Ecto neural progenitor cell (in vitro differentiated cells): Measurements from ENCODE around the gene MARK4.
A peak's percentile ranks its signal among the peaks of the same experiment; 100 is the strongest.

ENCODE experiments used
- DNase-seq: peaks from one replicate; pipeline ENCODE4 v3.0.0-alpha.2; 2018; ENCODE audit warnings: low spot score

Gene MARK4

GRCh38 chr19:45340232-45340898 lies 89.3 kb downstream of the MARK4 start, which contains the start of gene KLC3:
Gene KLC3 (plus strand): TSS chr19:45340750. CDS start chr19:45345542, 4,792 bp downstream.
- DNase-seq, result peak; percentile 68

GRCh38 chr19:45340899-45341453 lies 89.9 kb downstream of the MARK4 start:
- DNase-seq, result peak; percentile 54

GRCh38 chr19:45342911-45343310 lies 91.8 kb downstream of the MARK4 start:
- no peak for DNase-seq

GRCh38 chr19:45344621-45345505 lies 93.8 kb downstream of the MARK4 start:
- no peak for DNase-seq

- no peak for DNase-seq
Observed at GRCh38 chr19:45345506-45345860, 94.4 kb downstream of the MARK4 start.

GRCh38 chr19:45346449-45346848 lies 95.4 kb downstream of the MARK4 start:
- DNase-seq, result peak; percentile 50

GRCh38 chr19:45347570-45348366 lies 96.7 kb downstream of the MARK4 start:
- no peak for DNase-seq

GRCh38 chr19:45348367-45349125 lies 97.5 kb downstream of the MARK4 start:
- DNase-seq, result no peak

- no peak for DNase-seq
Observed at GRCh38 chr19:45349126-45349415, 98.0 kb downstream of the MARK4 start.

GRCh38 chr19:45349430-45349941 lies 98.4 kb downstream of the MARK4 start:
- DNase-seq, result no peak

GRCh38 chr19:45350477-45351058 lies 99.5 kb downstream of the MARK4 start:
- DNase-seq, result no peak

GRCh38 chr19:45351401-45351952 lies 100.4 kb downstream of the MARK4 start:
- DNase-seq, result no peak

- no peak for DNase-seq
Observed at GRCh38 chr19:45352062-45352461, 101.0 kb downstream of the MARK4 start.

- DNase-seq, result no peak
Observed at GRCh38 chr19:45352471-45352870, 101.4 kb downstream of the MARK4 start.

GRCh38 chr19:45352914-45353796 lies 102.1 kb downstream of the MARK4 start:
- no peak for DNase-seq

GRCh38 chr19:45354241-45354842 lies 103.3 kb downstream of the MARK4 start:
- DNase-seq, result no peak
